Measurements from ENCODE around the gene TLR4. TPM values are rescaled to one million over a fixed set of nuclear protein-coding genes. Genes with fewer than 3 reads are reported as not detected.

TLR4 gene
- total RNA-seq, 2 donors from 2014 or later = 0.39 to 1.8 TPM

DNA sequence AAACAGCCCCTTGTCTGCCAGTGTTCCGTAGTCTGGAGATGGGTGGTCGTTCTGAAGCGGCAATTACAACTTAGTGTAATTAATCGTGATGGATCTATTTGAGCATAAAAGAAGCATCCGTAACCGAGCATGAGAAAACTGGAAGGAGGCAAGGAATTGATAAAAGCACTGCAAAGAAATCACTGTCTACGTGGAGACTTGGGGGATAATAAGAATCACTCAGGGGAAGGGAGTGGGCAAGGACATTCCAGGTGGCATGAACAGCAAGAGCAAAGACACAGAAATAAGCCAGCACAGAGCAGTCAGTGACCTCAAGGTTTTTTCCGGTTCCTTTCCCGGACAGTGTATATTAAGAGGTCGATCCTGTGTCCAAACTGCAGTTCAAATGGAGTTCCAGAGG, 35.0 kb downstream of the TLR4 start:
- no peaks in the 10 kb centered on the region for H3K9me3 ChIP-seq (ENCODE audit: control insufficient read depth, low read length, poor library complexity, severe bottlenecking)
- Mint-ChIP-seq H3K27me3 (peaks cover 7% of the 10 kb centered on the region), H3K27ac (no peak overlapping the region), H3K4me1 (no peaks in the 10 kb centered on the region), H3K4me3 (no peak overlapping the region), H3K36me3 (ENCODE audit: low read depth) (no peaks in the 10 kb centered on the region)
- ATAC-seq (no peak), DNase-seq (no peak)

GRCh38 chr9:117739624-117740347, 35.6 kb downstream of the TLR4 start:
- H3K4me1 Mint-ChIP-seq = no peaks in the 10 kb centered on the region
- ATAC-seq (no peak), DNase-seq (no peak)
- H3K9me3 ChIP-seq (ENCODE audit: control insufficient read depth, low read length, poor library complexity, severe bottlenecking) = no peaks in the 10 kb centered on the region
- H3K27me3 Mint-ChIP-seq = peaks cover 7% of the 10 kb centered on the region
- no peaks in the 10 kb centered on the region for H3K36me3 Mint-ChIP-seq (ENCODE audit: low read depth)
- no peak overlapping the region for H3K4me3 Mint-ChIP-seq
- H3K27ac Mint-ChIP-seq = no peak overlapping the region

DNA sequence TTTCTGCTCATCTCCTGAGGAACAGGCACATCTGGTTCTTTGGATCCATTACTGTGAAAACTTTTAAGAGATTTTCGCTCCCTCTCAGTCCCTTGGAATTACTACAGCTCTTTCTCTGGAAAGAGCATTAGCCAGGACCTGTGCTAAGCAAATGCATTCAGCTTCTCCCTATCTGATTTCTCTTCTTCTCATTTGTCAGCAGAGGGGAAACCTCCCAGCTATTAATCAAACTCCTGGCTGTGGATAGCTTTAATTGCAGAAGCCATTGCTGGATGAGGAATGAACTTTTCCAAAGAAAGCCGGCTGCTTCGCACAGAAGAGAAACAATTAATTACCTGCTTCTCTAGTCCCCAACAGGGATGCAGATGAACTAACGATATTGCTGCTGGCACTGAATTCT, 37.9 kb downstream of the TLR4 start:
- peaks cover 4% of the 10 kb centered on the region for H3K4me1 Mint-ChIP-seq
- ATAC-seq = no peak

DNA sequence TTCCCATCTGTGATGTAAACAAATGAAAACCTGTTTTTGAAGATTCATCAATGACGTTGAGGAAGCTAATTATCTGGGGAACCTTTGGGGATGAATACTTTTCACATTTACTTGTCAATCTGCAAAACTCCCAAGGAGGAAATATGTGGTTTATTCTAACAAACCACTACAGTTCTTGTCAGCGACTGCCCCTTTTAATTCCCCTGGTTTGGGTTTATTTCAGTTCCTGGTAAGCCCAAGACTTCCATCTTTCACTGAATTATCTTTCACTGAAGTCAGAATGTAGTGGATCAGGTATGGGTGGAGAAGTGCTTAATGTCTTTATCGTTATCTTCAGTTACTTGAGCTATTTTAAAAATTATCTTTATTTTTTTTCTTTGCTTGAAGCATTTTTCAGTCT, 40.2 kb downstream of the TLR4 start:
- H3K4me3 Mint-ChIP-seq = no peak overlapping the region
- H3K36me3 Mint-ChIP-seq (ENCODE audit: low read depth) = no peaks in the 10 kb centered on the region
- ATAC-seq (no peak), DNase-seq (no peak)
- H3K9me3 ChIP-seq (ENCODE audit: control insufficient read depth, low read length, poor library complexity, severe bottlenecking) = no peaks in the 10 kb centered on the region
- H3K4me1 Mint-ChIP-seq = peaks cover 4% of the 10 kb centered on the region
- H3K27me3 Mint-ChIP-seq = peaks cover 39% of the 10 kb centered on the region
- H3K27ac Mint-ChIP-seq = no peak overlapping the region

More for the DNA sequence above, 37.9 kb downstream of the TLR4 start:
- no peaks in the 10 kb centered on the region for H3K9me3 ChIP-seq (ENCODE audit: control insufficient read depth, low read length, poor library complexity, severe bottlenecking)
- no peak for DNase-seq
- Mint-ChIP-seq H3K4me3 (no peak overlapping the region), H3K36me3 (ENCODE audit: low read depth) (no peaks in the 10 kb centered on the region), H3K27me3 (peaks cover 27% of the 10 kb centered on the region), H3K27ac (no peak overlapping the region)

DNA sequence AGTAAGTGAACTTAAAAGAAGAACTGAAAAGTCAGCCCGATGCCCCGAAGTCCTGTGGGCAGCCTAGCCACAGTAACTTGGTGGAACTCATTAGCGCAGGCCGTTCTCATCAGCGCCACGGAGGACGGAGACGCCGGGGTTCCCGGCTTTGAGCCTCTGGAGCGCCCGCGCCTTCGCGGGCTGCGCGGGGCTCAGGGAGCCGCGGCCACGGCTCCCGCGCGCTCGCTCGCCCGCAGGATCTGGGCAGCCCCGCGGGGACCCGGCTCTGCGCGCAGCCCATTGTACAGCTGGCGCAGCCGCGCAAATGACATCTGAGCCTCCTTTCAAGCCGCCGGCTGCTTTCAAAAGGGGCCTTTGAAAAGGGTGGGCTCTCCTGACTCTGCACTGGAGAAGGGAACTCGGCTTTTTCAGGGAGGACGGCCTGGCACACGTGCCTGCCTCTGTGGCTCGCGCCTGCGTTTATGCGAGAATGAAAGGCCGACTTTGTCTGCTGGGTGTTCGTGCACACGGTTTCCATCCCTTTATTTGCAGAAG, 40.7 kb downstream of the TLR4 start:
- H3K27ac Mint-ChIP-seq = no peak overlapping the region

GRCh38 chr9:117745598-117745997, 41.4 kb downstream of the TLR4 start:
- Mint-ChIP-seq H3K36me3 (ENCODE audit: low read depth) (no peaks in the 10 kb centered on the region), H3K4me1 (peaks cover 4% of the 10 kb centered on the region), H3K4me3 (no peak overlapping the region), H3K27ac (no peak overlapping the region), H3K27me3 (peaks cover 48% of the 10 kb centered on the region)
- ATAC-seq (no peak), DNase-seq (no peak)
- H3K9me3 ChIP-seq (ENCODE audit: control insufficient read depth, low read length, poor library complexity, severe bottlenecking) = no peaks in the 10 kb centered on the region

More for the DNA sequence above, 40.7 kb downstream of the TLR4 start:
- DNase-seq (no peak), ATAC-seq (no peak)
- Mint-ChIP-seq H3K27me3 (peaks cover 41% of the 10 kb centered on the region), H3K4me3 (peak overlapping the region; percentile 71), H3K36me3 (ENCODE audit: low read depth) (no peaks in the 10 kb centered on the region), H3K4me1 (peaks cover 4% of the 10 kb centered on the region)
- H3K9me3 ChIP-seq (ENCODE audit: control insufficient read depth, low read length, poor library complexity, severe bottlenecking) = no peaks in the 10 kb centered on the region

DNA sequence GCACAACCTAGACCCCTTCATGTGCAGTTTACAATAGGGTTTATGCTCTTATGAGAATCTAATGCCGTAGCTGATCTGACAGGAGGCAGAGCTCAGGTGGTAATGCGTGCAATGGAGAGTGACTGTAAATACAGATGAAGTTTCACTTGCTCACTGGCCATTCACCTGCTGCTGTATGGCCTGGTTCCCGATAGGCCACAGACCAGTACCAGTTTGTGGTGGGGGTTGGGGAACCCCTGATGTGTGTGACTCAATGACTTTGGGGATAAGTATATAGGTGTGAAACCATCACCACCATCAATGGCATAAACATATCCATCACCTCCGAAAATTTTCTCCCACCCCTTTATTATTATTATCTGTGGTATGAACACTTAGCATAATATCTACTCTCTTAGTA, 42.1 kb downstream of the TLR4 start:
- H3K27me3 Mint-ChIP-seq = peaks cover 49% of the 10 kb centered on the region
- ATAC-seq = no peak
- no peak overlapping the region for H3K27ac Mint-ChIP-seq
- no peak overlapping the region for H3K4me3 Mint-ChIP-seq
- no peaks in the 10 kb centered on the region for H3K9me3 ChIP-seq (ENCODE audit: control insufficient read depth, low read length, poor library complexity, severe bottlenecking)
- no peaks in the 10 kb centered on the region for H3K36me3 Mint-ChIP-seq (ENCODE audit: low read depth)
- no peak for DNase-seq
- peaks cover 4% of the 10 kb centered on the region for H3K4me1 Mint-ChIP-seq

DNA sequence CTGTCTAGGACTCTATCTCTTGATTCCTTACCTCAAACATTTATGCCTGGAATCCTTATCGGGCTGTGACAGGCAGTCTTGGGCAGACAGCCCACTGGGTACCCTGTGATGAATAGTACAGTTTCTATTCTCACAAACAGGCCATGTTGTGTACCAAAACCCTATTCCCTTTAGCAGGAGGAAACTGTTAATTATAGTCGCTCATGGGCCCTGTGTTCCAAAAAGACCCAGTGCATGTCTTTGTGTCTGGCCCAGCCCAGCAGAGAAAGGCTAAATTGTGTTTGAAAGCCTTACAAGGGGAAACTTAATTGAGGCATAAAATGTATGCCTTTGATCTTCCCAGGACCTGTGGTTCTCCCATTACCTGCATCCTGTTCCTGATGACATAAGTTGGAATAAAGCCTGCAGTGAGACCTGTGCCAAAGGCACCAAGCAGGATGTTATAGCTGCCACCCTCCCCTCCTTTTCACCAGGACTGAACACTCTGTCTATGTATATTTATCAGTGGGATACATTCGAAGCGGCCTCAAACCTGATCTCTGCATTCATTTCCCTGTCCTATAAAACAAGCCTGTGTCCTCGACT, 43.3 kb downstream of the TLR4 start:
- Mint-ChIP-seq H3K36me3 (ENCODE audit: low read depth) (no peaks in the 10 kb centered on the region), H3K4me3 (no peak overlapping the region), H3K4me1 (peaks cover 4% of the 10 kb centered on the region), H3K27ac (no peak overlapping the region), H3K27me3 (peaks cover 52% of the 10 kb centered on the region)
- no peak for DNase-seq
- no peak for ATAC-seq
- H3K9me3 ChIP-seq (ENCODE audit: control insufficient read depth, low read length, poor library complexity, severe bottlenecking) = no peaks in the 10 kb centered on the region

DNA sequence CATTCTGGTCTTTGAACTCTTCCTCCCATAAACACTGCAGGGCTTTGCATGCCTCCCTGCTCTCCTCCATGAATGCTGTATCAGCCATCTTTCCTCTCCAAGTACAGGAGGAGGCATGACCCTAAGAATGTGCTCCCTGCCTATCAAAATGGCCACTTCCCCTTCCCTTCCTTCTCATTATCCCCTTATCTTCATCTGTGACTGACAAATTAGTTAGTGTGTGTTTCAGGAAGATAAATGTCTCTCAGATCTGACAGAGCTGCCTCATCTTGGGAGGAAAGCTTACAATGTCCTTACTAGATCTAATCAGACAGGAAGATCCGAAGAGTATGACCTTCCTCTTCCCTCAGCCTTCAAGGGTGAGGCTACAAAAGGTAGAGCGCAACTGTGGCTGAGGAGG, 46.2 kb downstream of the TLR4 start:
- Mint-ChIP-seq H3K27me3 (peaks cover 59% of the 10 kb centered on the region), H3K36me3 (ENCODE audit: low read depth) (no peaks in the 10 kb centered on the region), H3K4me1 (no peaks in the 10 kb centered on the region), H3K27ac (no peak overlapping the region), H3K4me3 (no peak overlapping the region)
- no peaks in the 10 kb centered on the region for H3K9me3 ChIP-seq (ENCODE audit: control insufficient read depth, low read length, poor library complexity, severe bottlenecking)
- ATAC-seq (no peak), DNase-seq (no peak)

GRCh38 chr9:117752894-117753293, 48.7 kb downstream of the TLR4 start:
- no peak overlapping the region for H3K4me3 Mint-ChIP-seq
- DNase-seq (no peak), ATAC-seq (no peak)
- H3K4me1 Mint-ChIP-seq = no peaks in the 10 kb centered on the region
- no peak overlapping the region for H3K27ac Mint-ChIP-seq
- peaks cover 40% of the 10 kb centered on the region for H3K27me3 Mint-ChIP-seq
- H3K36me3 Mint-ChIP-seq (ENCODE audit: low read depth) = no peaks in the 10 kb centered on the region
- no peaks in the 10 kb centered on the region for H3K9me3 ChIP-seq (ENCODE audit: control insufficient read depth, low read length, poor library complexity, severe bottlenecking)

DNA sequence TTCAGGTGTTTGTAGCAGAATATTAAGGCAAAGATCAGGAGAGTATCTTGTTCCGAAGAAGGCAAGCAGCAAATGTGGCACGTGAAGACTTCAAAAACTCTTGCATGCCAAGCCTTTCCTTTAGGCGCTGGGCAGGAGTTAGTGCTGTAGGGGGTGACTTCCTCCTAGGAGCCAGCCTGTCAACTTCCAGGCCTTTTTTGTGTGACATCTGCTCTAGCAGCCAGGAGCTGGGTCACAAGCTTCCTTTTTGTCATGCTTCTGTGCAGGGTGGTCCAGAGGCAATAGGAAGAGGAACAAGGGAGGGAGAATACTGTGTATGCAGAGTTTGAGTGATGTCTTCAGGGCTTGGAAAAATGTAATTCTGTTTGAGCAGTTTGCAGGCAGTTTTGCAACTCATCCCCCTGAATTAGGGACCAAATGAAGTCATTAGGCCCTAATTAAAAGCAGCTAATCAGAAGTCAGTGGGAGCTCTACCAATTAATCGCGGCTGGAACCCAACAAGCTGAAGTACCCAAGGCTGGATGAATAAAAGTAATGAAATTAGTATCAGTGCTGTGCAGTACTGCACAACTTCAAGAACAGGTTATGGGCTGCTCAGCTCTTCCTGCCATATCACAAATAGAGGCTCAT, 53.5 kb downstream of the TLR4 start:
- no peaks in the 10 kb centered on the region for H3K4me1 Mint-ChIP-seq
- ATAC-seq (no peak), DNase-seq (no peak)
- no peak overlapping the region for H3K4me3 Mint-ChIP-seq
- H3K27ac Mint-ChIP-seq = no peak overlapping the region
- H3K9me3 ChIP-seq (ENCODE audit: control insufficient read depth, low read length, poor library complexity, severe bottlenecking) = no peaks in the 10 kb centered on the region
- H3K27me3 Mint-ChIP-seq = peaks cover 26% of the 10 kb centered on the region
- H3K36me3 Mint-ChIP-seq (ENCODE audit: low read depth) = peaks cover 1% of the 10 kb centered on the region

DNA sequence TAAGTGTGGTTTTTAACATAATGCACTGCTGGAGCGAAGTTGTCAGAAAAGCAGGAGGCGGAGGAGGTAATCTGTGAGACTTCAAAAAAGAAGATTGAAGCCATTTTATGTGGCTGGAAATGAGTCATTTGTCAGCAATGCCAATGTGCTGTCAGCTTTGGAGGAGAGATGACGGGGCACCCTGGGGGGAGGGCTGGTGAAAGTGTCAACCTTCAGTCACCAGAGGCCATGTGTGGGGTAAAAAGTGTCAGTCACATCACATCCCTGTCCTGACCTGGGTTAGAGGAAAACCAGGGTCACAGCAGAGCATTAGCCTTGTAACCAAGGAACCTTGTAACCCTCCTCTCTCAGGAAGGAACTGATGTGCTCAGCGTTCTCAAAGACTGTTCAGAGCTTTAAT, 59.1 kb downstream of the TLR4 start:
- no peak overlapping the region for H3K4me3 Mint-ChIP-seq
- H3K27ac Mint-ChIP-seq = no peak overlapping the region
- H3K27me3 Mint-ChIP-seq = peaks cover 23% of the 10 kb centered on the region
- no peaks in the 10 kb centered on the region for H3K4me1 Mint-ChIP-seq
- ATAC-seq = no peak
- no peaks in the 10 kb centered on the region for H3K9me3 ChIP-seq (ENCODE audit: control insufficient read depth, low read length, poor library complexity, severe bottlenecking)
- DNase-seq = no peak
- H3K36me3 Mint-ChIP-seq (ENCODE audit: low read depth) = peaks cover 2% of the 10 kb centered on the region

GRCh38 chr9:117768750-117769395, 64.7 kb downstream of the TLR4 start:
- Mint-ChIP-seq H3K4me1 (no peaks in the 10 kb centered on the region), H3K27me3 (peaks cover 28% of the 10 kb centered on the region), H3K4me3 (no peak overlapping the region), H3K27ac (no peak overlapping the region), H3K36me3 (ENCODE audit: low read depth) (peaks cover 2% of the 10 kb centered on the region)
- no peaks in the 10 kb centered on the region for H3K9me3 ChIP-seq (ENCODE audit: control insufficient read depth, low read length, poor library complexity, severe bottlenecking)
- ATAC-seq (no peak), DNase-seq (no peak)

All from T-helper 17 cell (primary cell).